Liver (tissue), 9 donors: ENCODE results near the gene TOX2. TPM values are rescaled to one million over a fixed set of nuclear protein-coding genes. Genes with fewer than 3 reads are reported as not detected.

ENCODE experiments used
- DNase-seq: peaks from one replicate; pipeline ENCODE4 v3.0.0-alpha.2; 2017; ENCODE audit warnings: low spot score
- H3K27ac ChIP-seq, 2 donors: one replicate each; pipeline ENCODE4 v1.7.0; 2013; ENCODE audit warnings: inconsistent platforms in 2 of 2, low read length in 2 of 2, control low read depth in 1 of 2, low read depth in 1 of 2, mild to moderate bottlenecking in 1 of 2
- H3K27me3 ChIP-seq, 4 donors: one replicate each; pipeline versions ENCODE4 v1.6.1 to v1.7.0; 2013; ENCODE audit warnings: low read length in 3 of 4, inconsistent platforms in 1 of 4, mild to moderate bottlenecking in 1 of 4, moderate library complexity in 1 of 4; ENCODE audit not compliant: control insufficient read depth in 4 of 4, insufficient read depth in 4 of 4
- H3K36me3 ChIP-seq, 4 donors: one replicate each; pipeline versions ENCODE4 v1.6.1 to v1.7.0; 2013; ENCODE audit warnings: low read length in 3 of 4, mild to moderate bottlenecking in 3 of 4, low read depth in 1 of 4, moderate library complexity in 1 of 4; ENCODE audit not compliant: control insufficient read depth in 4 of 4, insufficient read depth in 3 of 4
- H3K4me1 ChIP-seq, 4 donors: one replicate each; pipeline versions ENCODE4 v1.6.1 to v1.7.0; 2013; ENCODE audit warnings: low read length in 3 of 4, mild to moderate bottlenecking in 3 of 4, moderate library complexity in 1 of 4; ENCODE audit not compliant: control insufficient read depth in 4 of 4, insufficient read depth in 4 of 4
- H3K4me3 ChIP-seq, 3 donors: one replicate each; pipeline versions ENCODE4 v1.6.1 to v1.7.0; 2013; ENCODE audit warnings: low read length in 3 of 3, control low read depth in 1 of 3, low read depth in 1 of 3, mild to moderate bottlenecking in 1 of 3
- H3K9ac ChIP-seq, 2 donors: one replicate each; pipeline ENCODE4 v1.7.0; 2013; ENCODE audit warnings: low read length in 2 of 2, mild to moderate bottlenecking in 2 of 2, moderate library complexity in 2 of 2, control low read depth in 1 of 2, low read depth in 1 of 2
- H3K9me3 ChIP-seq, 4 donors: one replicate each; pipeline versions ENCODE4 v1.6.1 to v1.7.0; 2013; ENCODE audit warnings: low read length in 3 of 4; ENCODE audit not compliant: control insufficient read depth in 4 of 4
- EGR1 ChIP-seq, 2 donors: IDR thresholded peaks; 2 replicates each; pipeline ENCODE4 v1.6.1; 2016 to 2018; ENCODE audit warnings: antibody characterized with exemption in 2 of 2, low read depth in 2 of 2
- FOXA1 ChIP-seq: IDR thresholded peaks from 2 replicates; pipeline ENCODE4 v1.6.1; 2016; ENCODE audit warnings: antibody characterized with exemption
- FOXA2 ChIP-seq: IDR thresholded peaks from 2 replicates; pipeline ENCODE4 v1.6.1; 2016; ENCODE audit warnings: antibody characterized with exemption
- HNF4A ChIP-seq, 2 donors: conservative IDR thresholded peaks; 2 replicates each; pipeline ENCODE4 v1.6.1; 2016; ENCODE audit warnings: antibody characterized with exemption in 2 of 2, mild to moderate bottlenecking in 2 of 2
- HNF4G ChIP-seq: IDR thresholded peaks from 2 replicates; pipeline ENCODE4 v1.6.1; 2016; ENCODE audit warnings: antibody characterized with exemption
- NR2F2 ChIP-seq: IDR thresholded peaks from 2 replicates; pipeline ENCODE4 v1.6.1; 2016; ENCODE audit warnings: antibody characterized with exemption
- RAD21 ChIP-seq, 2 donors: IDR thresholded peaks; 2 replicates each; pipeline ENCODE4 v1.6.1; 2016; ENCODE audit warnings: antibody characterized with exemption in 2 of 2, mild to moderate bottlenecking in 2 of 2
- REST ChIP-seq: IDR thresholded peaks from 2 replicates; pipeline ENCODE4 v1.6.1; 2016; ENCODE audit warnings: antibody characterized with exemption, mild to moderate bottlenecking
- RXRA ChIP-seq, 2 donors: IDR thresholded peaks; 2 replicates each; pipeline ENCODE4 v1.6.1; 2017 to 2018; ENCODE audit warnings: antibody characterized with exemption in 2 of 2, mild to moderate bottlenecking in 1 of 2
- TAF1 ChIP-seq: conservative IDR thresholded peaks from 2 replicates; pipeline ENCODE4 v1.6.1; 2016; ENCODE audit warnings: antibody characterized with exemption, mild to moderate bottlenecking
- YY1 ChIP-seq: IDR thresholded peaks from 2 replicates; pipeline ENCODE4 v1.6.1; 2016; ENCODE audit warnings: antibody characterized with exemption, mild to moderate bottlenecking
- WGBS: extraction: QIAGEN DNeasy Blood & Tissue Kit; methylation state at CpG from one replicate; pipeline ENCODE4 v1.1.7; 2013; 5-methylcytosine and 5-hydroxymethylcytosine counted together
- polyA plus RNA-seq, 2 donors: library from polyadenylated mRNA; stranded (reverse) in 1 of 2; unstranded in 1 of 2; fragments of 200-250 nt in 1 of 2; fragments of >200 nt in 1 of 2; fragmentation: Nextera tagmentation in 1 of 2; extraction: Ambion mirVana in 1 of 2; gene quantifications; one replicate each; pipeline versions ENCODE4 v1.2.1 to v1.2.3, GENCODE V29; 2013 to 2015
- total RNA-seq, 2 donors: library from RNA; depleted of rRNA; stranded (reverse); fragments of >200 nt; gene quantifications; one replicate each; pipeline ENCODE4 v1.2.3, GENCODE V29; 2014
- TF ChIP-seq, protein P1 (sequence below): IDR thresholded peaks from 2 replicates; pipeline ENCODE4 v1.6.1; 2016; ENCODE audit warnings: antibody characterized with exemption
- TF ChIP-seq, protein P2 (sequence below): IDR thresholded peaks from 2 replicates; pipeline ENCODE4 v1.6.1; 2016; ENCODE audit warnings: antibody characterized with exemption
- donor health status: healthy.
- donor health status: healthy.
- donor health status: healthy.
- donor health status: healthy.
- donor health status: healthy.

TOX2 gene
- total and polyA plus RNA-seq, 4 donors, result 0.33 to 2.7 (median 1.4) TPM

DNA sequence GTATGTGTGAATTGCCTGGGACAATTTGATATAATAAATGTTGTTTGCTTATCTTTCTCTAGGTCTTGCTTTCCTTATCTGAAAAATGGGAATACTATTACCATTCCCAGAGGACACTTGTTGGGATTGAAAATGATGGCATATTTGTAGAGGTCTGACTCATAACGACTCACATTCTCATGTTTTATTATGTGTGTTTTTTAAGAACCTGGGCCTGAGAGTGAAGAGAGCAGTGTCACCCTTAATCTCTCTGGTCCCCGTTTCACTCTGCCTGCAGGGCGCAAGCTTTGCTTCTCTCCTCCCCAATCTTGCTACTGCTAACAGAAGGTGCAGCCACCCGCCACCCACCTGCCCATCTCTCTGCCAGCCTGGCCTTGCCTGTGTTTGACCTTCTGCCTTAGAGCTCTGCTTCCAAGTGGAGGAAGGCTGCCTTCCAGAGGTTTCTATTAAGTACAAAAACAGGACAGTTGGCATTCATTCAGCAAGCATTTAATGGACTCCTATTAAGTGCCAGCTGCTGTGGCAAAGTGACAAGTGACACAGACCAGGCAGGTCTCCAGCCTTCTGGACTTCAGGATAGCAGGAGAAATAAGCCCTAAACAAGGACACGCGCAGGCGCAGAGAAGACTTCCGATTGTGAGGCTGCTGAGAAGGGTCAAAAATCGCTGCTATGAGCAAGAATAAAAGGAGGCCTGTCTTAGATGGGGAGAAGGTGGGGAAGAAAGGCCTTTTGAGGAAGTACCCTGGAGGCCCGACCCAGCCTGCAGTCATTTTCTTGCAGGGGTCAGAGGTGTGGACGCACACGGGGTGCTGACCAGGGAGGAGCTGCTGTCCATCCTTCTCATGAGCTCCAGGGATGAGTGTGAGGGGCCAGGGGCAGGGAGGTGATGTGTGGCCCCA, 159.8 kb downstream of the TOX2 start:
- Histone ChIP-seq H3K27me3 (no peaks in the 10 kb centered on the region), H3K9ac (no peak overlapping the region), H3K9me3 (no peaks in the 10 kb centered on the region), H3K4me3 (no peak overlapping the region), H3K36me3 (no peaks in the 10 kb centered on the region), H3K4me1 (no peaks in the 10 kb centered on the region), H3K27ac (peak overlapping the region in 1 of 2 donors; percentile 25)
- WGBS, result 86% methylated on average over 12 of the region's 12 CpGs
- DNase-seq, result peak; percentile 23
- TF ChIP-seq EGR1 (IDR thresholded peaks at IDR 0.05; ENCODE audit: low read depth in 2 of 2) (no peak), TAF1 (no peak), HNF4A (conservative IDR thresholded peaks at IDR 0.05) (no peak), HNF4G (no peak), FOXA1 (no peak), NR2F2 (no peak), RAD21 (IDR thresholded peaks at IDR 0.05) (no peak), REST (no peak), RXRA (IDR thresholded peaks at IDR 0.05) (no peak), FOXA2 (no peak), YY1 (no peak)
- TF ChIP-seq, protein P1, sequence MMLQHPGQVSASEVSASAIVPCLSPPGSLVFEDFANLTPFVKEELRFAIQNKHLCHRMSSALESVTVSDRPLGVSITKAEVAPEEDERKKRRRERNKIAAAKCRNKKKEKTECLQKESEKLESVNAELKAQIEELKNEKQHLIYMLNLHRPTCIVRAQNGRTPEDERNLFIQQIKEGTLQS, result no peak
- TF ChIP-seq, protein P2, sequence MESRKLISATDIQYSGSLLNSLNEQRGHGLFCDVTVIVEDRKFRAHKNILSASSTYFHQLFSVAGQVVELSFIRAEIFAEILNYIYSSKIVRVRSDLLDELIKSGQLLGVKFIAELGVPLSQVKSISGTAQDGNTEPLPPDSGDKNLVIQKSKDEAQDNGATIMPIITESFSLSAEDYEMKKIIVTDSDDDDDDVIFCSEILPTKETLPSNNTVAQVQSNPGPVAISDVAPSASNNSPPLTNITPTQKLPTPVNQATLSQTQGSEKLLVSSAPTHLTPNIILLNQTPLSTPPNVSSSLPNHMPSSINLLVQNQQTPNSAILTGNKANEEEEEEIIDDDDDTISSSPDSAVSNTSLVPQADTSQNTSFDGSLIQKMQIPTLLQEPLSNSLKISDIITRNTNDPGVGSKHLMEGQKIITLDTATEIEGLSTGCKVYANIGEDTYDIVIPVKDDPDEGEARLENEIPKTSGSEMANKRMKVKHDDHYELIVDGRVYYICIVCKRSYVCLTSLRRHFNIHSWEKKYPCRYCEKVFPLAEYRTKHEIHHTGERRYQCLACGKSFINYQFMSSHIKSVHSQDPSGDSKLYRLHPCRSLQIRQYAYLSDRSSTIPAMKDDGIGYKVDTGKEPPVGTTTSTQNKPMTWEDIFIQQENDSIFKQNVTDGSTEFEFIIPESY, result no peak

DNA sequence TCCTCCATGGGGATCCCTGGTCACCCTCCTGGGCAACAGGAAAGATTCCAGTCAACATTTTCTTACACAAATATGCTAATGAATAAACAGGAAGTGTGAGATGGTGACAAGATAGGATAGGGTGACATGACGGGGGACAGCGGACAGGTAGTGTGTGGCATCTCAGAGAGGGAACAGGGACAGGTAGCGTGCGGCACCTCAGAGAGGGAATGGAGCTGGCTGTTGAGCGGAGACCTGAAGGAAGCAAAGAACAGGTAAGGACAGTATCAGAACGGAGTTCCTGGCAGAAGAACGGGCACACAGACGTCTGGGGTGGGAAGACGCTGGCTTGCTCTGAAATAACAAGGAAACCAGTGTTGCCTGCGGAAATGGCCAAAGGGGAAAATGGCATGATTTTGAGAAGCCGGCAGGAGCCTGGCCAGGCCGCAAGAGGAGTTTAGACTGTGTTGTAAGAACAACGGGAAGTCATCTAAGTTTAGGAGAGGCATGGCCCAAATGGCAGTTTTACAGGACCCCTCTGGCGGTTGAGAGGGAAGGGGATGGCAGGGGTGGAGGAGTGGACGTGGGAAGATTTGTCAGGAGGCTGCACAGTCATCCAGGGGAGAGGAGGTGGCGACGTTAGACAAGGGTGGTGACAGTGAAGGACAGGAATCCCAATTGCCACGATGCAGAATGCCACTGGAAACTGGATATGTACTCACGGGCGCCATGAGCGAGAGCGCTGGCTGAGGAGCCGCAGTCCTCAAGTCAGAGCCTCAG, 160.7 kb downstream of the TOX2 start:
- Histone ChIP-seq H3K27ac (peak overlapping the region in 1 of 2 donors; percentile 25), H3K36me3 (no peaks in the 10 kb centered on the region), H3K9me3 (no peaks in the 10 kb centered on the region), H3K4me3 (no peak overlapping the region), H3K9ac (no peak overlapping the region), H3K27me3 (no peaks in the 10 kb centered on the region), H3K4me1 (no peaks in the 10 kb centered on the region)
- TF ChIP-seq TAF1 (no peak), YY1 (no peak), REST (no peak), RXRA (IDR thresholded peaks at IDR 0.05) (no peak), NR2F2 (no peak)
- WGBS, result 92% methylated on average over 23 of the region's 23 CpGs
- peak; percentile 30 for DNase-seq
